Measurements from ENCODE around the gene TREML4.
A peak's percentile ranks its signal among the peaks of the same experiment; 100 is the strongest.
"Not testable (repeated sequence)": the region's sequence is repeated elsewhere in the genome, so short reads cannot be mapped to it uniquely, and the experiment has no call there.

TREML4 gene, protein sequence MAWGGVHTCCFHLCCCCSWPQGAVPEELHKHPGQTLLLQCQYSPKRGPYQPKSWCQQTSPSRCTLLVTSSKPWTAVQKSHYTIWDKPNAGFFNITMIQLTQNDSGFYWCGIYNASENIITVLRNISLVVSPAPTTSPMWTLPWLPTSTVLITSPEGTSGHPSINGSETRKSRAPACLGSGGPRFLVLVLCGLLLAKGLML

GRCh38 chr6:41228096-41228495 lies at the start of gene TREML4:
Gene TREML4 (plus strand): TSS chr6:41228349. CDS start chr6:41228428, 79 bp downstream.
- no peak for DNase-seq

- no peak for DNase-seq
Measured at GRCh38 chr6:41179163-41179562, 49.0 kb upstream of the TREML4 start.

DNA sequence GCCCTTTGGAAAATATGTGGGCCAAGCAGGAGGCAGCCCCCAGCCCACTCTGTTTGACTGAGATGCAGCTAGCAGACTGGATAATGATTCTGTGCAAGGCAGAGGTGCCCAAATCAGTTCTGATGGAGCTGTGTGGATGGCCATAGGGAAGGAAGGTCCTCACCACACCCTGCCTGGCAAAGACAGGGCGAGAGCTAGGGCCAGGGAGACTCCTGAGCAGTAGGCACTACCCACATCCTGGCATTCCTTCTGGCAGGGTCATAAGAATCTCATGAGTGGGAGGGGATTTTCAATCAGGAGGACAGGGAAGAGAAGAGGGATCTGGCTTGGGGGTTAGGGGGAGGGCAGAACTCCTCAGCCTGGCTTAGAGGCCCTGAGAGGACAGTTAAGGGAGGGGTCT lies 46.6 kb upstream of the TREML4 start:
- DNase-seq = no peak

DNA sequence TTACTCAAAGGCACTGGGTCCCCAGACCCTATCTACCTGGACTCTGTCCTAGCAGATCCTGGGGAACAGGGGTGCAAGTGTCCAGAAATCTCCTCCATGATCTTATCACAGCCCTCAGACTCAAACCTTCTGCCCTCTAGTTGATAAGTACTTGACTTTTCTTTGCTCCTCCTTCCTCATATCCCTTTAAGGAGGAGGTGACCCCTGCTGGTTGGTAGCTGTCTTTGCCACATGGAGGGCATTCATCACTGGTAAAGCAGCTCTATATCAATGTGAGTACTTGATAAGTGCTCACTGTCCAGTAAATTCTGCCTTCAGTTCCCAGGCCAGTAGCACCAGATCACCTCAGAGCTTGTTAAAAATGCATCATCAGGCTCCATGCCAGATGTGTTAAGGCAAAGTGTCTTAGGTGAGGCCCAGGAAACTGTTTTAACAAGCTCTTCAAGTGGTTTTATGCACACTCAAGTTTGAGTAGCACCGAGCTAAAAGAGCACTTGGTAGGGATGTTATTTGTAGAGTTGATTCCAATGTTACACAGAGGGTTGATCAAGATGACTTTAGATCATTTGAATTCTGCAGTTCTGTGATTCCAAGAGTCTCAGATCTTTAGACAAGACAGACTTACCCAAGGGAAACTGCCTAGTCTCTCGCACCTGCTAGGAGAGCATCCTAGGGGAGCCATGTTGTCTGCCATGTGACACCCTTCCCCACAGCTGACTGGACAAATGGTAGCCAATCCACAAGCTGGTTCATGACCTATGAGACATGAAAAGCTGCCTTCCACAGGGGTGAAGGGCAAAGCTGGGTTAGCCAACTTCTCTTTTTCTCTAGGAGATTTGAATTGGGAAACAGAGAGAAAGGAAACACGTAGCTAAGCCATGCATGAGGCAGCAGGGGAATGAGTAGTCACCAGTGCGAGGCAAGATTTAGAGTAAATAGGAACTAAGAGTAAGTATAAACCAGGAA lies 45.8 kb upstream of the TREML4 start:
- DNase-seq = peak; percentile 66

DNA sequence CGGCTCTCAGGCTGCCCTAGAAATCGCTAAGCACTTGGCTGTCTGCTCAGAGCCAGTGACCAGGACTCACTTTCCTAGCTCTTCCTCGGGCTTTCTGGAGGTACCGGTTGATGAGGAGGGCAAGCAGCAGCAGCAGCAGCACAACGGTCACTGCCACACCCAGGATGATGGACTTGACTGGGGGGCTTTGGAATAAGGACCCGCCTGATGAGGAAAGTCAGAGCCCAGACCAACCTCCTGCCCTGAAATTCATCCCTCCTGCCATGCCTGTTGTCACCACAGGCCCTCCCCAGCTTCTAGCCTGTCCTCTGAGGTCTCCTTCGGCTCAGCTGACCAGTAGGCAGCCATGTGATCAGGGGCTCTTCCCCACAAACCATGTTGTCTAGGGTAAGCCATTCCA lies 43.4 kb upstream of the TREML4 start:
- no peak for DNase-seq

DNA sequence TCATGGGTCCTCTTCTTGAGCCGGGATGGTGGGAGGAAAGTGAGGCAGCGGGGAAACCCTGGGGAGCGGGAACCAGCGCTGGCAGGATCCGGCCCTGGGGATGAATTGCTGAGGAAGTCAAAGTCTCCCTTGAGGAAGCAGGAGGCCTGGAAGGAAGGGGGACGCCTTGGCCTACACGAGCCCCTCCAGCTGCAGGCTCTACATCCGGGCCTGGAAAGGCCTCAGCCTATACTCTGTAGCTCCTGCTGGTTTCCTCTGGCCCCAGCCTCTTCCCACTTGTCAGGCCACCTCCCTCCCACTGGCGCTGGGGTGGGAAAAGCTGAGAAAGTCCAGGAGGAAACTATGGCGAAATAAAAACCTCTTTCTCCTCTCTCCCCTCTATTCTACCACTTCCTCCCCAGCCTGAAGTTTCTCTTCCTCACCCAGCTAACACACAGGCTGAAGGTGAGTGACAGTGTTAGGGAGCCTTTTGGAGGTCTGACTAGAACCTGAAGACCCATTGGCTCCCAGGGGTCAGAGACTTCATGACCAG lies 42.1 kb upstream of the TREML4 start:
- no peak for DNase-seq

DNA sequence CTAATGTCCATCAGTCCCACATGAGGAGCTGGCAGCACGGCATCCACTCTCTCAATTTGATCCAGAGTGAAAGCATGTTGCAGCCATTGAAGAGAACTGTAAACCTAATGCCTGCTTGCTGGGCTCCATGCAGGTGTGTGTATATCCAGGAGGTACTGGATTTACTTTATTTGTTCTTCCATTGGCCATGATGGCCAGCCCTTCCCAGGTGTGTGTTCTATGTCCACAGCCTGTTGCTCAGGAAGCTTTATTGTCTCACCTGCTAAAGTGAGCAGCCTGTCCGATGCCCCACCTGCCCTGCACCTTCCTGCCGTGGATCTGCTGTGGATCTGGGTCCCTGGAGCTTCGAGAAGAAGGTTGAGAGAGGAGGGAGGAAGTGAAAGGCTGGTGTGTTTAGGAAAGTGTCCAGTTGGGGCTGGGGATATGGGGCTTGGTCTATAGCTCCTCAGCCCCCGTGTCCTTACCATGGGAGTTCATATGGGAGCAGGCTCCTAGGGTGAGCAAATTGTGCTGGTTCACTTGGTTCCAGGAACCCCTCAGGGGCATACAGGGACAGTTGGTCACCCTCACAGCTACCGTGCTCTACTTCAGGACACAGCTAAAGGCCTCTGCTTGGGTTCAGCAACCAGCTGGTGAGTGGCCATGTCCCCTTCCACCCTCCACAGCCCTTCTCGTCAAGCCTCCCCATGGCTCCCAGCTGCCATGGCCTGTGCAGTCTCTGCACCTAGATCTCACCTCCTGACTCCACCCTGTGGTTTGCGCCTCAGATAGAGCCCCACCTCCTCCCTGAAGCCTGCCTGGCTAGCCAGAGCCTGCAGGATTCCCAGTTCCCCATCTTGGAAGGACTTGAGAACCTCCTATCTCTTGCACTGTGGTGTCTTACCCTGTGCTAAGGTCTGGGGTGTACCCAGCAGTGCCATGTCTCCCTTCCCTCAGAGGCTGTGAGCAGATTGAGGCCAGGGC lies 39.9 kb upstream of the TREML4 start:
- DNase-seq = peak; percentile 30

DNA sequence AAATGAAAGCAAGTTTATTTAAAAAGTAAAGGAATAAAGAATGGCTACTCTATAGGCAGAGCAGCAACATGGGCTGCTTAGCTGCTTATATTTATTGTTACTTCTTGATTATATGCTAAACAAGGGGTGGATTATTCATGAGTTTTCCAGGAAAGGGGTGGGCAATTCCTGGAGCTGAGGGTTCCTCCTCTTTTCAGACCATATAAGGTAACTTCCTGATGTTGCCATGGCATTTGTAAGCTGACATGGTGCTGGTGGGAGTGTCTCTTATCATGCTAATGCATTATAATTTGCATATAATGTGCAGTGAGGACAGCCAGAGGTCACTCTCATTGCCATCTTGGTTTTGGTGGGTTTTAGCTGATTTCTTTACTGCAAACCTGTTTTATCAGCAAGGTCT lies 39.1 kb upstream of the TREML4 start:
- not testable (repeated sequence) for DNase-seq

DNA sequence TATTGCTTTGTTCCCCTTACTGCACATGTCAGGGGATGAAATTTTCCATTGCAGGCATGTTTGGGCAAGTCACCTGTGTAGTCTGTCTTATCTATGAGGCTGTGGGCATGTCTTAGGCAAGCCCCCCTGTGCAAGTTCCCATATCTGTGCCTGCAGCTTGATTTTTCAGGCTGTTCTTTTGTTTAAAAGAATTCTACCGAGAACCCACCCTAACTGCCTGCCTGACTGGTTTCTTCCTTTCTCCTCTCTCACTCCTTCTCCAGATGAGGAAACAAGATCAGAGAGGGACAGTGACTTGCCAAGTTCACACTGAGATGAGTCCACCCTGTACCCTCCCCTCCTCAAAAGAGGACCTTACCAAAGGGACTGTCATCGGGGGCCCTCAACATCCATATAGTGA lies 38.2 kb upstream of the TREML4 start:
- no peak for DNase-seq

DNA sequence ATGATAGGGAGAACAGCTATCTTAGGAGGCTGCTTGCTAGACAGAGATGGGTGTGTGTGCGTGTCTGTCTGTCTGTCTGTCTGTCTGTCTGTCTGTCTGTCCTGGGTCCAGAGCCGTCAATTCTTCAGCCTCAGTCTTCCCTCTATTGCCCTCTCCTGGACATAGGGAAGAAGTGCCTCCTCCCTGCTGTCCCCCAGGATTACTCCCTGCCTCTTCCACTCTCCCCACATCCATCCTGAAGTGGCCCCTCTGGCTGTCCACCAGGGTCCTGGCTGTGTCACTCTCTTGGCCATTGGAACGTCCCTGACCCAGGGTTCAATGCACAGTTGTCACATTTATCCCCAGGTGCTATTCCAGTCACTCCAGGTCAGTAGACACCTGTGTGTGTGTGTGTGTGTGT lies 37.4 kb upstream of the TREML4 start:
- no peak for DNase-seq

GRCh38 chr6:41191569-41191968 lies 36.6 kb upstream of the TREML4 start:
- DNase-seq = no peak

DNA sequence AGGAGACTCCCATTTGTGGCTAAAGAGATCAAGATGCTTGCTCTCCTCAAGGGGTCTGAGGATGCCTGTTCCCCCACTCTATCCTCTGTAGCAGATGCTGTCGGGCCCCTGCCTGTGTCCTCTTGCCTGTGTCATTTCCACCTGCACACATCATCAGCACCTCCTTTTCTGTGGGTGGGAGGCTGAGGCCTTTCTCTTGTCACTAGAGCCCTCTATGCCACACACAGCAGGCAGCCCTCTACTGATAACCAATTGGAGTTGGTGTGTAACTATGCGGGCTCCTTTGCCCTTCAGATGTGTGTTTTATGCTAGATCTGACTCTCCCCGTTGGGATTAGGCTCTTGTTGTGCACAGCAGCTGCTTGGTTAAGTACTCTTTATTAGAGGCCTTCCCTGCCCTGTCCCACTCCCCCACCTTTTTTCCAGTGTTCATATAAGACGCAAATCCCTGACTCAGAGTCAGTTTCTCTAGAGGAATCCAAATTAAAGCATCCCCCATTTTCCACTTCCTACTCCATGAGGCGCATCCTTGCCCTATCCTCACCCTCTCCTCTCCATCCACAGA lies 34.9 kb upstream of the TREML4 start:
- DNase-seq = no peak

GRCh38 chr6:41193884-41194283 lies 34.3 kb upstream of the TREML4 start:
- DNase-seq = no peak

DNA sequence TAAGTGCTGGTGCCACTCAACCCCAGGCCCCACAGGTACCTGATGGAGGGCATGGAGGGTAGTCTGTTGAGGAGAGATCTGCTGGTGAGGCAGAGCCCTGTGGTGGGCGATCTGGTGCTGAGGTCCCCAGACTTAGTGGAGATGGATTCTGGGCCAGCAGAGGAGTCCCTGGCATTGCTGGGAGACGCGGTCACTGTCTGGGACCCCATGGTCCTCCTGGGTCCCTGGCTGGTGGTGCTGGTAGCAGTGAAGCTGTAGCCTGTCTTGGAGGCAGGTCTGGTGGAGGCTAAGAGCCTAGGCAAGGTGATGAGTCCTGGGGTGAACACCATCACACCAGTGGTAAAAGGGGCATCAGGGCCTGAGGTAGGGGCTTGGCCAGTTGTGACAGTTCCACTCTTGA lies 33.8 kb upstream of the TREML4 start:
- no peak for DNase-seq

GRCh38 chr6:41197234-41197633 lies 30.9 kb upstream of the TREML4 start:
- DNase-seq = no peak

DNA sequence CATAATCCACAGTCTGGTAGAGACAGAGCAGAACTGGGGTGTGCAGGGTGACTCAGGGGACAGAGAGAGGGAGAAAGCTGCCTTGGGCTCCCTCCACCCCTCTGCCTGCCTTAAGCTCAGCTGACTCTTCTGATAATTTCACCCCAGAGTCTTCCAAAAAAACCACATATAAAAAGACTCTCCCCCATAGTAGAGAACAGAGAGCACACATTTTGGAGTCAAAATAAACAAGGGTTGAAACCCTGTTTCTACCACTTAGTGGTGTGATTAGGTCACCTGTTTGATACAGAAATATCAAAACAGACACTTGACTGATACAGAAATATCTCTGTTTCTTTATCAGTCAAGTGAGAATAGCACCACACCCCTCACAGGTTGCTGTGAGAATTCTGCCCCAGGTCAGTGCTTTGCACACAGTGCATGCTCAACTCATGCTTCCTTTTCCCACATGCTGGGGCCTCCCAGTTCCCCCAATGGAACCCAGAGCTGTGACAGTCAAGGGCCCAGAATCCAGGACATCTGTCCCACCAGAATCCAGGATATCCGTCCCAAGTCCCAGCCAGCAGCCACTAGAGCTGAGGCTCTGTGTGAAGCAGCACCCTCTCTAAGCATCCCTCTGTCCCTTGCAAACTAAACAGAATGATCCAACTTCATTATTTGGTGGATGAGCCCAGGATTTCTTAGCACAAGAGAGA lies 28.4 kb upstream of the TREML4 start:
- no peak for DNase-seq

GRCh38 chr6:41200296-41200900 lies 27.8 kb upstream of the TREML4 start:
- no peak for DNase-seq

GRCh38 chr6:41200901-41201763 lies 27.0 kb upstream of the TREML4 start, which contains the start of gene TREML2:
Gene TREML2 (minus strand): TSS chr6:41201149. CDS start chr6:41201008, 141 bp downstream.
- no peak for DNase-seq

DNA sequence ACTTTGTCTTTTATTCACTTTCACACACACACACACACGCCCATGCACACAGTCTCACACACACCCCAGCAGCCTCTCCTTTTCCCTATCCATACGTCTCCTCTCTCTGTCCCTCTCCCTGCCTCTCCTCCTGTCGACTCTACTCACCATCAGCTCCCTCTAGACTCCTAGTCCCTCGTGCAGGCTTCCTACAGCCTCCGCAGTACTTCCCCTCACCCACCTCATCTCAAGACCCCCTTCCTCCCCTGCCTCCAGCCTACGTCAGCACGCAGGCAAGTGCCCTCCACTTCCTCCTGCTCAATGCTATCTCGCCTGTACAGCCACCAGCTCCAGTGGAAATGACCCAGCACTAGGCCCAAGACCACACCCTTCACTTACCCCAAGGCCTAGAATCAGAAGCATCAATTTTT lies 26.4 kb upstream of the TREML4 start:
- no peak for DNase-seq

DNA sequence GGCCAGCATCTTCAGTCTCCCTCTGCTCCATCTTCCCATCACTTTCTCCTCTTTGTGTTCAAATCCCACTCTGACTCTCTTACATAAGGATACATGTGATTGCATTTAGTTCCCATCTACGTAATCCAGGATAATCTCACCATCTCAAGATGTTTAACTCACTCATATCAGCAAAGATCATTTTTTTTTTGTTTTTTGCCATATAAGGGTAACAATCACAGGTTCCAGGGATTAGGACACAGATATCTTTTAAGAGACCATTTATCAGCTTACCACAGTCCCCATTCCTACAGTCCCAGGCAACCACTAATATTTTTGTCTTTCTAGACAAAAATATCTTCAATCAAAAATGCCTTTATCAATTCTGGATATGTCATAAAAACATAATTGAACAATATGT lies 24.0 kb upstream of the TREML4 start:
- no peak for DNase-seq

Measured in NCI-H510A (cell line).